ENCODE results near the gene COL6A3.
"Not testable (repeated sequence)": the region's sequence is repeated elsewhere in the genome, so short reads cannot be mapped to it uniquely, and the experiment has no call there.

- not testable (repeated sequence) for TF ChIP-seq CTCF, POLR2A (IDR thresholded peaks at IDR 0.05)
These were observed 59.8 kb downstream of the COL6A3 start for GRCh38 chr2:237354172-237354571.

All from right lobe of liver (tissue), 4 donors.